Right atrium auricular region (tissue), 2 donors: Measurements from ENCODE around the gene ATXN10. TPM values are rescaled to one million over a fixed set of nuclear protein-coding genes. Genes with fewer than 3 reads are reported as not detected.

ENCODE experiments used
- DNase-seq: peaks from one replicate; pipeline ENCODE4 v3.0.0-alpha.2; 2019; ENCODE audit warnings: low spot score
- H3K27ac ChIP-seq, 2 donors: fragments of 200-600 bp; sonication (generic); 1 replicate in 1 of 2; 2 replicates in 1 of 2; pipeline ENCODE4 v1.5.1; 2016 to 2019
- H3K27me3 ChIP-seq, 2 donors: fragments of 200-600 bp; sonication (generic); one replicate each; pipeline versions ENCODE4 v1.5.1 to v1.6.0; 2017 to 2019
- H3K36me3 ChIP-seq: fragments of 200-600 bp; sonication (generic); one replicate; pipeline ENCODE4 v1.5.1; 2016
- H3K4me1 ChIP-seq, 2 donors: fragments of 200-600 bp; sonication (generic); one replicate each; pipeline versions ENCODE4 v1.5.1 to v1.6.0; 2017 to 2019
- H3K4me3 ChIP-seq, 2 donors: fragments of 200-600 bp; sonication (generic); 1 replicate in 1 of 2; 2 replicates in 1 of 2; pipeline ENCODE4 v1.5.1; 2017 to 2019; ENCODE audit warnings: mild to moderate bottlenecking in 1 of 2, moderate library complexity in 1 of 2
- H3K9me3 ChIP-seq, 2 donors: fragments of 200-600 bp; sonication (generic); one replicate each; pipeline ENCODE4 v1.5.1; 2019
- CTCF ChIP-seq, 2 donors: fragments of 200-600 bp; sonication (generic); IDR thresholded peaks; one replicate each; pipeline ENCODE4 v1.5.1; 2019; ENCODE audit warnings: antibody characterized with exemption in 2 of 2
- total RNA-seq, 2 donors: library from RNA; depleted of rRNA; stranded (reverse); fragments of >200 nt; gene quantifications; one replicate each; pipeline ENCODE4 v1.1.0, GENCODE V29; 2016

The ATXN10 gene
- total RNA-seq, 2 donors from 2014 or later: 85.3 to 88.5 TPM

GRCh38 chr22:45640291-45640940 lies 31.2 kb upstream of the ATXN10 start:
- Histone ChIP-seq H3K27ac (no peak overlapping the region), H3K36me3 (no peaks in the 10 kb centered on the region), H3K27me3 (no peaks in the 10 kb centered on the region), H3K9me3 (no peaks in the 10 kb centered on the region), H3K4me3 (no peak overlapping the region), H3K4me1 (peaks cover 0 to 3% of the 10 kb centered on the region in 2 donors)
- no peak for DNase-seq
- no peak for TF ChIP-seq CTCF (IDR thresholded peaks at IDR 0.05)

GRCh38 chr22:45640941-45641621 lies 30.6 kb upstream of the ATXN10 start:
- H3K36me3 ChIP-seq: no peaks in the 10 kb centered on the region
- no peaks in the 10 kb centered on the region for H3K27me3 ChIP-seq
- peaks cover 0 to 8% of the 10 kb centered on the region in 2 donors for H3K4me1 ChIP-seq
- DNase-seq: no peak
- H3K27ac ChIP-seq: no peak overlapping the region
- no peaks in the 10 kb centered on the region for H3K9me3 ChIP-seq
- no peak for TF ChIP-seq CTCF (IDR thresholded peaks at IDR 0.05)
- H3K4me3 ChIP-seq: no peak overlapping the region

- Histone ChIP-seq H3K36me3 (no peaks in the 10 kb centered on the region), H3K4me3 (no peak overlapping the region), H3K4me1 (peaks cover 0 to 8% of the 10 kb centered on the region in 2 donors), H3K9me3 (no peaks in the 10 kb centered on the region), H3K27ac (no peak overlapping the region), H3K27me3 (no peaks in the 10 kb centered on the region)
- TF ChIP-seq CTCF (IDR thresholded peaks at IDR 0.05): no peak
- DNase-seq: no peak
Observed at GRCh38 chr22:45642986-45643385, 28.6 kb upstream of the ATXN10 start.

- DNase-seq: no peak
- H3K27ac ChIP-seq: no peak overlapping the region
Observed at GRCh38 chr22:45644714-45645113, 26.9 kb upstream of the ATXN10 start.

GRCh38 chr22:45645150-45645525 lies 26.5 kb upstream of the ATXN10 start:
- Histone ChIP-seq H3K4me1 (peaks cover 0 to 8% of the 10 kb centered on the region in 2 donors), H3K36me3 (no peaks in the 10 kb centered on the region), H3K9me3 (no peaks in the 10 kb centered on the region), H3K4me3 (no peak overlapping the region), H3K27me3 (no peaks in the 10 kb centered on the region), H3K27ac (no peak overlapping the region)
- DNase-seq: peak; percentile 50
- TF ChIP-seq CTCF (IDR thresholded peaks at IDR 0.05): no peak

More at GRCh38 chr22:45644714-45645113, 26.9 kb upstream of the ATXN10 start:
- Histone ChIP-seq H3K4me3 (no peak overlapping the region), H3K27me3 (no peaks in the 10 kb centered on the region), H3K36me3 (no peaks in the 10 kb centered on the region), H3K9me3 (no peaks in the 10 kb centered on the region), H3K4me1 (peaks cover 0 to 8% of the 10 kb centered on the region in 2 donors)
- no peak for TF ChIP-seq CTCF (IDR thresholded peaks at IDR 0.05)
